Ascending aorta (tissue), 2 donors: ENCODE measurements around the gene NFATC3. TPM values are rescaled to one million over a fixed set of nuclear protein-coding genes. Genes with fewer than 3 reads are reported as not detected.

Experiments
- DNase-seq, 2 donors: peaks; one replicate each; pipeline ENCODE4 v3.0.0-alpha.2; 2019; ENCODE audit warnings: low spot score in 2 of 2
- H3K27ac ChIP-seq, 2 donors: fragments of 200-600 bp; sonication (generic); one replicate each; pipeline ENCODE4 v1.5.1; 2016 to 2017; ENCODE audit warnings: mild to moderate bottlenecking in 1 of 2
- H3K27me3 ChIP-seq: fragments of 200-600 bp; sonication (generic); one replicate; pipeline ENCODE4 v1.5.1; 2017
- H3K36me3 ChIP-seq, 2 donors: fragments of 200-600 bp; sonication (generic); one replicate each; pipeline ENCODE4 v1.5.1; 2016
- H3K4me1 ChIP-seq, 2 donors: fragments of 200-600 bp; sonication (generic); one replicate each; pipeline ENCODE4 v1.5.1; 2016 to 2017; ENCODE audit warnings: mild to moderate bottlenecking in 1 of 2
- H3K4me3 ChIP-seq, 2 donors: fragments of 200-600 bp; sonication (generic); one replicate each; pipeline ENCODE4 v1.5.1; 2016 to 2017; ENCODE audit warnings: mild to moderate bottlenecking in 1 of 2
- H3K9me3 ChIP-seq, 2 donors: fragments of 200-600 bp; sonication (generic); one replicate each; pipeline ENCODE4 v1.5.1; 2016
- intact Hi-C: fragments of 100-400 bp; cut with DNase I; formaldehyde crosslinking; loops from one replicate; pipeline ENCODE4 v1.15.1; 2023
- total RNA-seq: library from RNA; depleted of rRNA; stranded (reverse); fragments of >200 nt; gene quantifications from one replicate; pipeline ENCODE4 v1.1.0, GENCODE V29; 2016
- TF ChIP-seq, protein P1 (sequence below), 3 experiments: fragments of 200-600 bp in 2 of 3; fragments of 450-650 bp in 1 of 3; sonication (generic) in 2 of 3; IDR thresholded peaks; one replicate each; pipeline ENCODE4 v1.5.1; 2016 to 2019; ENCODE audit warnings: antibody characterized with exemption in 3 of 3, mild to moderate bottlenecking in 1 of 3, moderate library complexity in 1 of 3

The NFATC3 gene
- total RNA-seq, 1 donor from 2014 or later = 36.4 TPM

DNA sequence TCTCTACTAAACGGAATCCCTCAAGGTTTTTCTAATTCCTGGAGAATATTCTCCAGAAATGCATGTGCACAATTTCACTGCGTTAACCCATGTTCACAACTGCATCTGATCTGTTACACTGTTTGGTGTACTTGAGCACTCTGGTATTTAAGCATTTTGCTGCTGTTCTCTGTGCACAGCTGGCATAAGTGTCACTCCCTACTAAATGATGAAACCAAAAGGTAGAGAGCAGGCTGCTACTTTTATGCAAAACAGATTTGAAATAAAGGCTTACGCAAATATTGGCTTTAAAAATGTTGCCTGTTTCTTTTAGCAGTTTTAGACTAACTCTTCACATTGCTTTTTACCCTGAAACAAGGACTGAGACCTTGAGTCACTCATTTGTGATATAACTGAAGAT is 109.1 kb downstream of the NFATC3 start:
- no peaks in the 10 kb centered on the region for H3K9me3 ChIP-seq
- no peak for DNase-seq
- intact Hi-C loops = no loop called here
- TF ChIP-seq, protein P1, sequence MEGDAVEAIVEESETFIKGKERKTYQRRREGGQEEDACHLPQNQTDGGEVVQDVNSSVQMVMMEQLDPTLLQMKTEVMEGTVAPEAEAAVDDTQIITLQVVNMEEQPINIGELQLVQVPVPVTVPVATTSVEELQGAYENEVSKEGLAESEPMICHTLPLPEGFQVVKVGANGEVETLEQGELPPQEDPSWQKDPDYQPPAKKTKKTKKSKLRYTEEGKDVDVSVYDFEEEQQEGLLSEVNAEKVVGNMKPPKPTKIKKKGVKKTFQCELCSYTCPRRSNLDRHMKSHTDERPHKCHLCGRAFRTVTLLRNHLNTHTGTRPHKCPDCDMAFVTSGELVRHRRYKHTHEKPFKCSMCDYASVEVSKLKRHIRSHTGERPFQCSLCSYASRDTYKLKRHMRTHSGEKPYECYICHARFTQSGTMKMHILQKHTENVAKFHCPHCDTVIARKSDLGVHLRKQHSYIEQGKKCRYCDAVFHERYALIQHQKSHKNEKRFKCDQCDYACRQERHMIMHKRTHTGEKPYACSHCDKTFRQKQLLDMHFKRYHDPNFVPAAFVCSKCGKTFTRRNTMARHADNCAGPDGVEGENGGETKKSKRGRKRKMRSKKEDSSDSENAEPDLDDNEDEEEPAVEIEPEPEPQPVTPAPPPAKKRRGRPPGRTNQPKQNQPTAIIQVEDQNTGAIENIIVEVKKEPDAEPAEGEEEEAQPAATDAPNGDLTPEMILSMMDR (IDR thresholded peaks at IDR 0.05) = no peak
- H3K27me3 ChIP-seq = no peaks in the 10 kb centered on the region
- no peak overlapping the region for H3K4me3 ChIP-seq
- no peaks in the 10 kb centered on the region for H3K4me1 ChIP-seq
- H3K27ac ChIP-seq = no peak overlapping the region
- H3K36me3 ChIP-seq = peaks cover 17 to 27% of the 10 kb centered on the region in 2 donors

DNA sequence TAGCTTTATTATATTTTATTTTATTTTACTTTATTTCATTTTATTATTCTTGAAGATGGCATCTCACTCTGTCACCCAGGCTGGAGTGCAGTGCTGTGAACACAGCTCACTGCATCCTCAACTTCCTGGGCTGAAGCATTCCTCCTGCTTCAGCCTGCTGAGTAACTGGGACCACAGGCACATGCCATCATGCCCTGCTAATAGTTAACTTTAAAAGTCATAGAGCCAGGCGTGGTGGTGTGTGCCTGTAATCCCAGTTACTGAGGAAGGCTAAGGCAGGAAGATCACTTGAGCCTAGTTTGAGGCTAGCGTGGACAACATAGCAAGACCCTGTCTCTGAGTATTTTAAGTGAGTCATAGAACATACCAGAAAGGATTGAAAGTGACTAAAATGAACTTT is 112.1 kb downstream of the NFATC3 start:
- H3K9me3 ChIP-seq = no peaks in the 10 kb centered on the region
- intact Hi-C loops = no loop called here
- no peaks in the 10 kb centered on the region for H3K4me1 ChIP-seq
- H3K36me3 ChIP-seq = peaks cover 9 to 14% of the 10 kb centered on the region in 2 donors
- no peak for DNase-seq
- H3K27ac ChIP-seq = no peak overlapping the region
- no peak overlapping the region for H3K4me3 ChIP-seq
- TF ChIP-seq, protein P1 (IDR thresholded peaks at IDR 0.05) = no peak
- H3K27me3 ChIP-seq = no peaks in the 10 kb centered on the region

DNA sequence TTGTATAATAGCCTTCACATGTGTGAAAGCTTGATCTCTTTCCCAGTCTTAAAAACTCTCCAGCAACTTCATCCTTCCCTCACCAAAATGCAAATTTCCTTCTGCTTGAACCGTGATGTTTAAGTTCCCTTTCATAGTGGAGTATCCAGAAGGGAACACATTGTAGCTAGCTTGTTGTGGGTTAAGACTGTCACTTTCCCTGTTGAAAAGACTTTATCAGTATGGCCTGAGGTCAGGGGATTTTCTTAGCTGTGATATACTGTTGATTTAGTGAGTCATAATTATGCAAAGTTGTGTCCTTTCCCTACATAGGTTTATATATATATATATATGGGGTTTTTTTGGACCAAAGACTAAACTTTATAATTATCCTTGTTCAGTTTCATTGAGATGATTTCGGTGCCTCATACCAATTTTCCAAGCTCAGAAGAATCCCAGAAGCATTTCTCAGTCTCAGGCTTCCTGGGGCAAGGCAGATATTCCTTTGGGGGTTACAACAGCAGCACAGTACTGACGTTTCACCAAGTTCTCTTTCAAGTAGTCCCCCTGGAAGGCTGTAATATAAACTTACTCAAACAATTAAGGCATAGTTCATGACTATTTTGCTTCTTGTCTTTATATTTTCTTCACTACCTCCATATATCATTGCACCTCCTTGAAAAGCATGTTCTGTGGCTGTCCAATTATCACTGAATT is 115.1 kb downstream of the NFATC3 start:
- Histone ChIP-seq H3K36me3 (peaks cover 4 to 5% of the 10 kb centered on the region in 2 donors), H3K4me1 (no peaks in the 10 kb centered on the region), H3K27me3 (no peaks in the 10 kb centered on the region), H3K27ac (no peak overlapping the region), H3K4me3 (no peak overlapping the region), H3K9me3 (no peaks in the 10 kb centered on the region)
- TF ChIP-seq, protein P1 (IDR thresholded peaks at IDR 0.05) = no peak
- intact Hi-C loops = no loop called here
- DNase-seq = no peak

DNA sequence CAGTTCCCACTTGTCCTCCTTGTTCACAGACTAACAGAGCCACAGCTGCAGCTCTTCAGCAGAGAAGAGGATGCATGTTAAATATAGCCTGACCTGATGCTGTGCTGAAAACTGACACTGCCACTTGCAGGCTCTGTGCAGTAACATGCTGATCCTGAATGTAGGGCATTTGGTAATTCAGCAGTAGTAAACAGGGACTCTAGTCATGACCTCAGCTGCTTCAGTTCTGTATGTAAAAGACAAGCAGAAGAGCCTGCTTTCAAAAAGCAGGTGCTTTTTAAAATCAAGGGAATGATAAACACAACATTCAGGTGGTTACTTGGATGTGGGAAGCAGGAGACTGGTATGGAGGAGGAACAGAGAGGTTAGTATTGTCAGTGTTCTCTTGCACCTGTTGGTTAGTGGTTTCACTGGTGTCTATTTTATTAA is 116.9 kb downstream of the NFATC3 start:
- no peaks in the 10 kb centered on the region for H3K9me3 ChIP-seq
- TF ChIP-seq, protein P1 (IDR thresholded peaks at IDR 0.05) = no peak
- no peaks in the 10 kb centered on the region for H3K27me3 ChIP-seq
- no peak for DNase-seq
- H3K4me1 ChIP-seq = no peaks in the 10 kb centered on the region
- no peak overlapping the region for H3K27ac ChIP-seq
- peaks cover 4 to 5% of the 10 kb centered on the region in 2 donors for H3K36me3 ChIP-seq
- no peak overlapping the region for H3K4me3 ChIP-seq
- intact Hi-C loops = no loop called here

DNA sequence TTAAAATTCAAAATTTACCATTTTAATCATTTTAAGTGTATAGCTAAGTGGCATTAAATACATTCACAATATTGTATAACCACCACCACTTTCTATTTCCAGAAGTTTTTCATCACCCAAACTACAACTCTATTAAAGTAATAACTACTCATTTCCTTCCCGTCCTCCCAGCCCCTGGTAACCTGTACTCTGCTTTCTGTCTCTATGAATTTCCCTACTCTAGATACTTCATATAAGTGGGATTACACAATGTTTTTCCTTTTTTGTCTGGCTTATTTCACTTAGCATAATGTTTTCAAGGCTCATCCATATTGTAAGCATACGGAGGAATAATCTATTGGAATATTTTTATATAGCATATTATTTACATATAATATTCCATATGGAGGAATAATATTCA is 121.1 kb downstream of the NFATC3 start:
- intact Hi-C loops = no loop called here

More for the DNA sequence above, 121.1 kb downstream of the NFATC3 start:
- H3K4me3 ChIP-seq = no peak overlapping the region
- no peak overlapping the region for H3K27ac ChIP-seq
- TF ChIP-seq, protein P1 (IDR thresholded peaks at IDR 0.05) = no peak
- H3K9me3 ChIP-seq = no peaks in the 10 kb centered on the region
- H3K27me3 ChIP-seq = no peaks in the 10 kb centered on the region
- no peaks in the 10 kb centered on the region for H3K4me1 ChIP-seq
- DNase-seq = no peak
- peaks cover 4 to 8% of the 10 kb centered on the region in 2 donors for H3K36me3 ChIP-seq
